B cell (primary cell): ENCODE measurements around the gene MEIOB. TPM values are rescaled to one million over a fixed set of nuclear protein-coding genes. Genes with fewer than 3 reads are reported as not detected.

Source experiments
- ATAC-seq: fragments of 200-7000 bp; cut with Tn5 transposase; one replicate; pipeline ENCODE4 v1.10.0; 2021; ENCODE audit warnings: low read depth, mild to moderate bottlenecking, moderate number of reproducible peaks, moderate library complexity
- CTCF ChIA-PET: fragments of 350-600 bp; sonication (Branson Sonifier 250); formaldehyde crosslinking; loops from one replicate; lab custom pipeline; 2021; ENCODE audit warnings: antibody characterized with exemption, inconsistent platforms; lab: Charles Lee
- POLR2A ChIA-PET: fragments of 350-600 bp; sonication (Branson Sonifier 250); formaldehyde crosslinking; loops from one replicate; lab custom pipeline; 2021; ENCODE audit warnings: antibody characterized with exemption; lab: Charles Lee
- DNase-seq: peaks from one replicate; pipeline ENCODE4 v3.0.0; 2013
- H2AFZ ChIP-seq: 2 replicates; pipeline ENCODE4 v1.6.1; 2012; ENCODE audit warnings: mild to moderate bottlenecking, low read depth, low read length; ENCODE audit not compliant: insufficient read depth, poor library complexity, severe bottlenecking
- H3K27ac ChIP-seq, 2 donors: 1 replicate in 1 of 2; 2 replicates in 1 of 2; pipeline ENCODE4 v1.5.1; 2012 to 2013; ENCODE audit warnings: low read length in 2 of 2, mild to moderate bottlenecking in 2 of 2, moderate library complexity in 1 of 2
- H3K27me3 ChIP-seq, 4 experiments: fragments of 200-600 bp in 1 of 4; sonication (generic) in 1 of 4; replicated peaks in 1 of 4; 1 replicate in 2 of 4; 2 replicates in 2 of 4; pipeline versions ENCODE4 v1.6.1 to v1.7.0; 2013 to 2016; ENCODE audit warnings: low read length in 3 of 4, mild to moderate bottlenecking in 2 of 4, mixed read lengths in 1 of 4, moderate library complexity in 1 of 4; ENCODE audit not compliant: insufficient read depth in 4 of 4, control insufficient read depth in 3 of 4; ENCODE audit errors: control extremely low read depth in 1 of 4
- H3K36me3 ChIP-seq, 2 experiments: replicated peaks in 1 of 2; 1 replicate in 1 of 2; 2 replicates in 1 of 2; pipeline versions ENCODE4 v1.6.1 to v1.7.1; 2013; ENCODE audit warnings: low read length in 1 of 2; ENCODE audit not compliant: insufficient read depth in 2 of 2, control insufficient read depth in 1 of 2; ENCODE audit errors: control extremely low read depth in 1 of 2, extremely low read depth in 1 of 2
- H3K4me1 ChIP-seq, 2 donors: fragments of 200-600 bp in 1 of 2; sonication (generic) in 1 of 2; 1 replicate in 1 of 2; 2 replicates in 1 of 2; pipeline versions ENCODE4 v1.5.1 to v1.6.1; 2013 to 2017; ENCODE audit warnings: low read length in 2 of 2; ENCODE audit not compliant: control insufficient read depth in 2 of 2, insufficient read depth in 2 of 2
- H3K4me2 ChIP-seq: replicated peaks from 2 replicates; pipeline ENCODE3; 2012; ENCODE audit warnings: mild to moderate bottlenecking, low read depth, low read length; ENCODE audit not compliant: poor library complexity, severe bottlenecking
- H3K4me3 ChIP-seq, 5 experiments: fragments of 200-600 bp in 1 of 5; sonication (generic) in 1 of 5; 1 replicate in 3 of 5; 2 replicates in 2 of 5; pipeline versions ENCODE4 v1.5.1 to v1.7.0; 2011 to 2016; ENCODE audit warnings: low read length in 4 of 5, mild to moderate bottlenecking in 4 of 5, low read depth in 2 of 5, control low read depth in 1 of 5, moderate library complexity in 1 of 5; ENCODE audit not compliant: insufficient read depth in 1 of 5; ENCODE audit errors: control extremely low read depth in 1 of 5, extremely low read depth in 1 of 5
- H3K79me2 ChIP-seq: fragments of 200-600 bp; sonication (generic); one replicate; pipeline ENCODE4 v1.6.0; 2016; ENCODE audit warnings: low read length; ENCODE audit not compliant: control insufficient read depth, insufficient read depth
- H3K9ac ChIP-seq: fragments of 200-600 bp; sonication (generic); 2 replicates; pipeline ENCODE4 v1.6.1; 2017; ENCODE audit warnings: mild to moderate bottlenecking, low read length, moderate library complexity
- H3K9me3 ChIP-seq, 3 donors: one replicate each; pipeline versions ENCODE4 v1.6.1 to v1.7.1; 2013; ENCODE audit warnings: low read length in 2 of 3; ENCODE audit not compliant: control insufficient read depth in 2 of 3, insufficient read depth in 1 of 3; ENCODE audit errors: control extremely low read depth in 1 of 3
- H4K20me1 ChIP-seq: 2 replicates; pipeline ENCODE4 v1.6.0; 2012; ENCODE audit warnings: mild to moderate bottlenecking, low read length; ENCODE audit not compliant: insufficient read depth, control insufficient read depth, poor library complexity, severe bottlenecking
- H3K27ac Mint-ChIP-seq: one replicate; pipeline ENCODE4 v1.8.0; 2021; ENCODE audit warnings: mixed read lengths
- H3K27me3 Mint-ChIP-seq: one replicate; pipeline ENCODE4 v1.8.0; 2021; ENCODE audit warnings: mixed read lengths
- H3K4me1 Mint-ChIP-seq: one replicate; pipeline ENCODE4 v1.8.0; 2021; ENCODE audit warnings: mixed read lengths
- H3K4me3 Mint-ChIP-seq: one replicate; pipeline ENCODE4 v1.8.0; 2021; ENCODE audit warnings: mixed read lengths
- H3K9me3 Mint-ChIP-seq: one replicate; pipeline ENCODE4 v1.8.0; 2022; ENCODE audit warnings: mixed read lengths; ENCODE audit not compliant: insufficient read depth
- EZH2 ChIP-seq: IDR thresholded peaks from 2 replicates; pipeline ENCODE4 v1.6.1; 2012; ENCODE audit warnings: borderline replicate concordance, low read depth, mild to moderate bottlenecking, moderate library complexity, low read length; ENCODE audit not compliant: insufficient read depth, poor library complexity, severe bottlenecking
- WGBS: methylation state at CpG from one replicate; pipeline ENCODE4 v1.1.5; 2013; ENCODE audit warnings: missing lambda C conversion rate; ENCODE audit not compliant: insufficient coverage; 5-methylcytosine and 5-hydroxymethylcytosine counted together
- intact Hi-C: fragments of 100-400 bp; cut with micrococcal nuclease; formaldehyde crosslinking; loops from one replicate; pipeline ENCODE4 v1.10.0; 2022
- polyA minus RNA-seq: library from RNA; depleted of rRNA, polyadenylated mRNA; stranded (reverse); fragments of >200 nt; gene quantifications from 2 replicates; pipeline ENCODE4 v1.2.3, GENCODE V29; 2012
- polyA plus RNA-seq: library from polyadenylated mRNA; depleted of rRNA; stranded (reverse); fragments of >200 nt; gene quantifications from 2 replicates; pipeline ENCODE4 v1.2.3, GENCODE V29; 2012
- total RNA-seq, 2 donors: library from RNA; stranded (reverse); fragments of 120-200 nt in 1 of 2; gene quantifications; 1 replicate in 1 of 2; 2 replicates in 1 of 2; pipeline versions ENCODE4 v1.2.3 to v1.2.4, GENCODE V29; 2013 to 2022
- TF ChIP-seq, protein P1 (sequence below): fragments of 200-600 bp; IDR thresholded peaks from one replicate; pipeline ENCODE4 v1.8.0; 2022; ENCODE audit warnings: antibody characterized with exemption, mild to moderate bottlenecking

Gene MEIOB, protein sequence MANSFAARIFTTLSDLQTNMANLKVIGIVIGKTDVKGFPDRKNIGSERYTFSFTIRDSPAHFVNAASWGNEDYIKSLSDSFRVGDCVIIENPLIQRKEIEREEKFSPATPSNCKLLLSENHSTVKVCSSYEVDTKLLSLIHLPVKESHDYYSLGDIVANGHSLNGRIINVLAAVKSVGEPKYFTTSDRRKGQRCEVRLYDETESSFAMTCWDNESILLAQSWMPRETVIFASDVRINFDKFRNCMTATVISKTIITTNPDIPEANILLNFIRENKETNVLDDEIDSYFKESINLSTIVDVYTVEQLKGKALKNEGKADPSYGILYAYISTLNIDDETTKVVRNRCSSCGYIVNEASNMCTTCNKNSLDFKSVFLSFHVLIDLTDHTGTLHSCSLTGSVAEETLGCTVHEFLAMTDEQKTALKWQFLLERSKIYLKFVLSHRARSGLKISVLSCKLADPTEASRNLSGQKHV
- total RNA-seq (not detected in 2 replicates), polyA plus RNA-seq (not detected in 2 replicates), polyA minus RNA-seq (not detected in 2 replicates)
- not detected for total RNA-seq (2013)

DNA sequence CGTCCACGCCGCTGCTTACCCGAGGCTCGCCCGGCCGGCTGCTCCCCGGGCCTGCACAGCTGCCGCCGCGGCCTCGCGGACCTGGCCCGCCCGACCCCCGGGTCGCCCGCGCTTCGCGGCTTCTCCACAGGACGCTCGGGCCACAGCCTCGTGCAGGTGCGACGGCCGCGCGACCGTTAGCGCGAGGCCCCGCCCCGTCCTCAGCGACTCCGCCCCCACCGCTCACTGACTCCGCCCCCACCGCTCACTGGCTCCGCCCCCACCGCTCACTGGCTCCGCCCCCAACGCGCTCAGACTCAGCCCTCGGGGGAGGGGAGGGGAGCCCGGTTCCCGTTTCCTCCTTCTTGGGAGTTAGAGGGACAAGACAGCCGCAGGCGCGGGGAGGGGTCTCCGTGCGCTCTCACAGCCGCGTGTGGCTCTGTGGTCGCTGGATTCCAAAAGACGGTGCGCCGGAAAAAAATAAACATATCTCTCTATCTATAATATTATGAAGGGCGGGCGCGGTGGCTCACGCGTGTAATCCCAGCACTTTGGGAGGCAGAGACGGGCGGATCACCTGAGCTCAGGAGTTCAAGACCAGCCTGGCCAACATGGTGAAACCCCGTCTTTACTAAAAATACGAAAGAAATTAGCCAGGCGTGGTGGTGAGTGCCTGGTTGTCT is at the start of gene MEIOB:
Gene MEIOB, minus strand, starts transcription at position 191 of the 662 bp plus-strand sequence. CDS start 3,989 bp downstream, outside the sequence.
- TF ChIP-seq EZH2, result no peak
- TF ChIP-seq, protein P1, sequence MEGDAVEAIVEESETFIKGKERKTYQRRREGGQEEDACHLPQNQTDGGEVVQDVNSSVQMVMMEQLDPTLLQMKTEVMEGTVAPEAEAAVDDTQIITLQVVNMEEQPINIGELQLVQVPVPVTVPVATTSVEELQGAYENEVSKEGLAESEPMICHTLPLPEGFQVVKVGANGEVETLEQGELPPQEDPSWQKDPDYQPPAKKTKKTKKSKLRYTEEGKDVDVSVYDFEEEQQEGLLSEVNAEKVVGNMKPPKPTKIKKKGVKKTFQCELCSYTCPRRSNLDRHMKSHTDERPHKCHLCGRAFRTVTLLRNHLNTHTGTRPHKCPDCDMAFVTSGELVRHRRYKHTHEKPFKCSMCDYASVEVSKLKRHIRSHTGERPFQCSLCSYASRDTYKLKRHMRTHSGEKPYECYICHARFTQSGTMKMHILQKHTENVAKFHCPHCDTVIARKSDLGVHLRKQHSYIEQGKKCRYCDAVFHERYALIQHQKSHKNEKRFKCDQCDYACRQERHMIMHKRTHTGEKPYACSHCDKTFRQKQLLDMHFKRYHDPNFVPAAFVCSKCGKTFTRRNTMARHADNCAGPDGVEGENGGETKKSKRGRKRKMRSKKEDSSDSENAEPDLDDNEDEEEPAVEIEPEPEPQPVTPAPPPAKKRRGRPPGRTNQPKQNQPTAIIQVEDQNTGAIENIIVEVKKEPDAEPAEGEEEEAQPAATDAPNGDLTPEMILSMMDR, result no peak
- Mint-ChIP-seq H3K4me3 (no peak within 1 kb of the TSS), H3K27ac (no peak within 1 kb of the TSS), H3K27me3 (peaks cover 14% of the 10 kb centered on the region), H3K9me3 (no peaks in the 10 kb centered on the region), H3K4me1 (no peaks in the 10 kb centered on the region)
- no peaks in the 10 kb centered on the region for H3K36me3 ChIP-seq
- peak within 1 kb of the TSS; percentile 27 for H2AFZ ChIP-seq
- 27% methylated on average over 47 of the region's 68 CpGs for WGBS
- H3K4me1 ChIP-seq, result peaks cover 0 to 8% of the 10 kb centered on the region in 2 donors
- no peak within 1 kb of the TSS for H3K27ac ChIP-seq
- H3K4me2 ChIP-seq, result peak within 1 kb of the TSS; percentile 65
- H3K4me3 ChIP-seq, result peak within 1 kb of the TSS in 1 of 5 experiments; percentile 14
- POLR2A ChIA-PET, result no interaction called here
- CTCF ChIA-PET, result no interaction called here
- H3K9me3 ChIP-seq, result peaks cover 0 to 8% (median 0%) of the 10 kb centered on the region in 3 donors
- peak within 1 kb of the TSS; percentile 19 for H3K9ac ChIP-seq
- H3K79me2 ChIP-seq, result no peaks in the 10 kb centered on the region
- intact Hi-C loops, result no loop called here
- DNase-seq (peak; percentile 48), ATAC-seq (peak; percentile 24)
- peaks cover 0 to 21% (median 5%) of the 10 kb centered on the region in 4 experiments for H3K27me3 ChIP-seq
- H4K20me1 ChIP-seq, result no peaks in the 10 kb centered on the region
